Measurements from ENCODE around the gene PALS2. TPM values are rescaled to one million over a fixed set of nuclear protein-coding genes. Genes with fewer than 3 reads are reported as not detected.

The PALS2 gene
- total RNA-seq: 20.1 and 27.2 TPM in 2 replicates

GRCh38 chr7:24572997-24573553, at the start of gene PALS2:
TSS of gene PALS2 (plus strand) at chr7:24573452. CDS start at chr7:24623668, 50,216 bp downstream.

Other genes with a start within 250 kb of the PALS2 start
- gene GSDME, start 184.0 kb downstream of the PALS2 start, total RNA-seq: 30.5 and 41.3 TPM in 2 replicates